ENCODE measurements around the gene RPL14. TPM values are rescaled to one million over a fixed set of nuclear protein-coding genes. Genes with fewer than 3 reads are reported as not detected.

The RPL14 gene
- total and polyA plus RNA-seq, 2 of the 13 experiments (the other 11 are each of a cell fraction or from before 2014, with no cell fraction given) = 502 to 1,291 TPM

DNA sequence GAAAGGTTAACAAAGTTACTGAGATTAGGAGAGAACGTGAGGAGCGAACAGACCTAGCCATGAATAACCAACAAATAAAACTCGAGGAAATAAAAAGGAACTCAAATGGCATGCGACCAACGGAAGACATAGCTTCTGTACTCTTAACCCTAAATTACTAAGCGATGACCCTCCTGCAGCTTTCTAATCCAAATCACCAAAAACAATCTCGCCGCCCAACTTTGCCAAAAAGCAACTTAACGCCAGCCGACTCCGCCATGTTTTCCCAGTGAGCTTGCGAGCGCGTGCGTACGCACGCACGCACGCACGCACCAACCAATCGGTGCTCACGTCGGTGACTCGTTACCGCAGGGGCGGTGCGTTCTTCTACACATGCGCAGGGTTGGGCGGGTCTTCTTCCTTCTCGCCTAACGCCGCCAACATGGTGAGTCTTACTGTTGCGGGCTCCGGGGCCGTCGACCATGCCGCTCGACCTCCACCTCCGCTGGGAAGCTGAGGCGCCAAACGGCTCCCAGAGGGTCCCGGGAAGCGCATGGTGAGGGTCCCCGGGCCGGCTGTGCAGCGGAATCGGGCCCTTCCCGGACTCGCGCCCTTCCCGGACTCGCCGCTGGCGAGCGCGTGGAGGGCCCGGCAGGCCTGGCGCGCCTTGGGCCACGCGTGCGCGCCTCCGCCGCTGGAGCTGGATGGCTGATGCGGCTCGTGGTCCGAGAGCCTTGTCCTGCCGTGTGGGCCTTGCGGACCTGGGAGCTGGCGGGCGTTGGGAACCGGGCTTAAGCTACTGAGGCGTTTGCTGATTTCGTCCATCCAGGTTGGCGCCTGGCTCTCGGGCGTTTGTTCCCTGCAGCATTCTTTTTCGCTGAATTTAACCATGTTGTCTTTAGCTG is at the start of gene RPL14 (continued):
- TF ChIP-seq, protein P1, sequence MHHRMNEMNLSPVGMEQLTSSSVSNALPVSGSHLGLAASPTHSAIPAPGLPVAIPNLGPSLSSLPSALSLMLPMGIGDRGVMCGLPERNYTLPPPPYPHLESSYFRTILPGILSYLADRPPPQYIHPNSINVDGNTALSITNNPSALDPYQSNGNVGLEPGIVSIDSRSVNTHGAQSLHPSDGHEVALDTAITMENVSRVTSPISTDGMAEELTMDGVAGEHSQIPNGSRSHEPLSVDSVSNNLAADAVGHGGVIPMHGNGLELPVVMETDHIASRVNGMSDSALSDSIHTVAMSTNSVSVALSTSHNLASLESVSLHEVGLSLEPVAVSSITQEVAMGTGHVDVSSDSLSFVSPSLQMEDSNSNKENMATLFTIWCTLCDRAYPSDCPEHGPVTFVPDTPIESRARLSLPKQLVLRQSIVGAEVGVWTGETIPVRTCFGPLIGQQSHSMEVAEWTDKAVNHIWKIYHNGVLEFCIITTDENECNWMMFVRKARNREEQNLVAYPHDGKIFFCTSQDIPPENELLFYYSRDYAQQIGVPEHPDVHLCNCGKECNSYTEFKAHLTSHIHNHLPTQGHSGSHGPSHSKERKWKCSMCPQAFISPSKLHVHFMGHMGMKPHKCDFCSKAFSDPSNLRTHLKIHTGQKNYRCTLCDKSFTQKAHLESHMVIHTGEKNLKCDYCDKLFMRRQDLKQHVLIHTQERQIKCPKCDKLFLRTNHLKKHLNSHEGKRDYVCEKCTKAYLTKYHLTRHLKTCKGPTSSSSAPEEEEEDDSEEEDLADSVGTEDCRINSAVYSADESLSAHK (CRISPR knock-in tag; IDR thresholded peaks at IDR 0.05; ENCODE audit: borderline replicate concordance) = no peak
- TF ChIP-seq, protein P2, sequence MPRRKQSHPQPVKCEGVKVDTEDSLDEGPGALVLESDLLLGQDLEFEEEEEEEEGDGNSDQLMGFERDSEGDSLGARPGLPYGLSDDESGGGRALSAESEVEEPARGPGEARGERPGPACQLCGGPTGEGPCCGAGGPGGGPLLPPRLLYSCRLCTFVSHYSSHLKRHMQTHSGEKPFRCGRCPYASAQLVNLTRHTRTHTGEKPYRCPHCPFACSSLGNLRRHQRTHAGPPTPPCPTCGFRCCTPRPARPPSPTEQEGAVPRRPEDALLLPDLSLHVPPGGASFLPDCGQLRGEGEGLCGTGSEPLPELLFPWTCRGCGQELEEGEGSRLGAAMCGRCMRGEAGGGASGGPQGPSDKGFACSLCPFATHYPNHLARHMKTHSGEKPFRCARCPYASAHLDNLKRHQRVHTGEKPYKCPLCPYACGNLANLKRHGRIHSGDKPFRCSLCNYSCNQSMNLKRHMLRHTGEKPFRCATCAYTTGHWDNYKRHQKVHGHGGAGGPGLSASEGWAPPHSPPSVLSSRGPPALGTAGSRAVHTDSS (CRISPR knock-in tag; conservative IDR thresholded peaks at IDR 0.05) = no peak; the same call in 1 of the 2 replicates
- TF ChIP-seq ZNF296 (CRISPR knock-in tag; conservative IDR thresholded peaks at IDR 0.05) = no peak
- TF ChIP-seq CC2D1A (CRISPR knock-in tag; IDR thresholded peaks at IDR 0.05) = no peak
- TF ChIP-seq MAFK (conservative IDR thresholded peaks at IDR 0.05 in 1 of 2, IDR thresholded peaks at IDR 0.05 in 1 of 2; ENCODE audit: low read length in 2 of 2) = no peak
- TF ChIP-seq, protein P3, sequence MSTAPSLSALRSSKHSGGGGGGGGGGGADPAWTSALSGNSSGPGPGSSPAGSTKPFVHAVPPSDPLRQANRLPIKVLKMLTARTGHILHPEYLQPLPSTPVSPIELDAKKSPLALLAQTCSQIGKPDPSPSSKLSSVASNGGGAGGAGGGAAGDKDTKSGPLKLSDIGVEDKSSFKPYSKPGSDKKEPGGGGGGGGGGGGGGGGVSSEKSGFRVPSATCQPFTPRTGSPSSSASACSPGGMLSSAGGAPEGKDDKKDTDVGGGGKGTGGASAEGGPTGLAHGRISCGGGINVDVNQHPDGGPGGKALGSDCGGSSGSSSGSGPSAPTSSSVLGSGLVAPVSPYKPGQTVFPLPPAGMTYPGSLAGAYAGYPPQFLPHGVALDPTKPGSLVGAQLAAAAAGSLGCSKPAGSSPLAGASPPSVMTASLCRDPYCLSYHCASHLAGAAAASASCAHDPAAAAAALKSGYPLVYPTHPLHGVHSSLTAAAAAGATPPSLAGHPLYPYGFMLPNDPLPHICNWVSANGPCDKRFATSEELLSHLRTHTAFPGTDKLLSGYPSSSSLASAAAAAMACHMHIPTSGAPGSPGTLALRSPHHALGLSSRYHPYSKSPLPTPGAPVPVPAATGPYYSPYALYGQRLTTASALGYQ (CRISPR knock-in tag; IDR thresholded peaks at IDR 0.05) = peak; percentile 52; the same call in 1 of the 2 replicates
- TF ChIP-seq, protein P4, sequence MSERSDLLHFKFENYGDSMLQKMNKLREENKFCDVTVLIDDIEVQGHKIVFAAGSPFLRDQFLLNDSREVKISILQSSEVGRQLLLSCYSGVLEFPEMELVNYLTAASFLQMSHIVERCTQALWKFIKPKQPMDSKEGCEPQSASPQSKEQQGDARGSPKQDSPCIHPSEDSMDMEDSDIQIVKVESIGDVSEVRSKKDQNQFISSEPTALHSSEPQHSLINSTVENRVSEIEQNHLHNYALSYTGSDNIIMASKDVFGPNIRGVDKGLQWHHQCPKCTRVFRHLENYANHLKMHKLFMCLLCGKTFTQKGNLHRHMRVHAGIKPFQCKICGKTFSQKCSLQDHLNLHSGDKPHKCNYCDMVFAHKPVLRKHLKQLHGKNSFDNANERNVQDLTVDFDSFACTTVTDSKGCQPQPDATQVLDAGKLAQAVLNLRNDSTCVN (CRISPR knock-in tag; IDR thresholded peaks at IDR 0.05; ENCODE audit: borderline replicate concordance) = peak; percentile 27; the same call in 1 of the 2 replicates
- TF ChIP-seq RFXANK (CRISPR knock-in tag; IDR thresholded peaks at IDR 0.05) = no peak
- TF ChIP-seq MAFF (IDR thresholded peaks at IDR 0.05; ENCODE audit: low read depth, low read length) = no peak
- TF ChIP-seq ZNF816 (CRISPR knock-in tag; IDR thresholded peaks at IDR 0.05; ENCODE audit: borderline replicate concordance) = peak; percentile 81; the same call in 1 of the 2 replicates
- TF ChIP-seq TRIM24 (CRISPR knock-in tag; IDR thresholded peaks at IDR 0.05) = no peak
- TF ChIP-seq, protein P5, sequence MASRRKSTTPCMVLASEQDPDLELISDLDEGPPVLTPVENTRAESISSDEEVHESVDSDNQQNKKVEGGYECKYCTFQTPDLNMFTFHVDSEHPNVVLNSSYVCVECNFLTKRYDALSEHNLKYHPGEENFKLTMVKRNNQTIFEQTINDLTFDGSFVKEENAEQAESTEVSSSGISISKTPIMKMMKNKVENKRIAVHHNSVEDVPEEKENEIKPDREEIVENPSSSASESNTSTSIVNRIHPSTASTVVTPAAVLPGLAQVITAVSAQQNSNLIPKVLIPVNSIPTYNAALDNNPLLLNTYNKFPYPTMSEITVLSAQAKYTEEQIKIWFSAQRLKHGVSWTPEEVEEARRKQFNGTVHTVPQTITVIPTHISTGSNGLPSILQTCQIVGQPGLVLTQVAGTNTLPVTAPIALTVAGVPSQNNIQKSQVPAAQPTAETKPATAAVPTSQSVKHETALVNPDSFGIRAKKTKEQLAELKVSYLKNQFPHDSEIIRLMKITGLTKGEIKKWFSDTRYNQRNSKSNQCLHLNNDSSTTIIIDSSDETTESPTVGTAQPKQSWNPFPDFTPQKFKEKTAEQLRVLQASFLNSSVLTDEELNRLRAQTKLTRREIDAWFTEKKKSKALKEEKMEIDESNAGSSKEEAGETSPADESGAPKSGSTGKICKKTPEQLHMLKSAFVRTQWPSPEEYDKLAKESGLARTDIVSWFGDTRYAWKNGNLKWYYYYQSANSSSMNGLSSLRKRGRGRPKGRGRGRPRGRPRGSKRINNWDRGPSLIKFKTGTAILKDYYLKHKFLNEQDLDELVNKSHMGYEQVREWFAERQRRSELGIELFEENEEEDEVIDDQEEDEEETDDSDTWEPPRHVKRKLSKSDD (CRISPR knock-in tag; IDR thresholded peaks at IDR 0.05; ENCODE audit: low read depth) = peak; percentile 79; the same call in 1 of the 2 replicates
- 0 out of 2 replicates have a peak, but pooled peaks have one; percentile 49 for TF ChIP-seq ZNF773 (CRISPR knock-in tag; IDR thresholded peaks at IDR 0.05; ENCODE audit: borderline replicate concordance)
- peak; percentile 16; the same call in 1 of the 2 replicates for TF ChIP-seq SP4 (CRISPR knock-in tag; IDR thresholded peaks at IDR 0.05)
- no peak for TF ChIP-seq RXRB (CRISPR knock-in tag; IDR thresholded peaks at IDR 0.05; ENCODE audit: borderline replicate concordance)
- peak; percentile 75 for TF ChIP-seq TOE1 (CRISPR knock-in tag; IDR thresholded peaks at IDR 0.05)
- peak; percentile 17; the same call in 1 of the 2 replicates for TF ChIP-seq SOX13 (IDR thresholded peaks at IDR 0.05)
- TF ChIP-seq SOX13 (CRISPR knock-in tag; conservative IDR thresholded peaks at IDR 0.05 in 1 of 2, IDR thresholded peaks at IDR 0.05 in 1 of 2) = 0 out of 4 replicates have a peak, but pooled peaks of 1 of the 2 experiments have one; percentile 6
